ENCODE measurements around the gene IRF2.

Gene IRF2

DNA sequence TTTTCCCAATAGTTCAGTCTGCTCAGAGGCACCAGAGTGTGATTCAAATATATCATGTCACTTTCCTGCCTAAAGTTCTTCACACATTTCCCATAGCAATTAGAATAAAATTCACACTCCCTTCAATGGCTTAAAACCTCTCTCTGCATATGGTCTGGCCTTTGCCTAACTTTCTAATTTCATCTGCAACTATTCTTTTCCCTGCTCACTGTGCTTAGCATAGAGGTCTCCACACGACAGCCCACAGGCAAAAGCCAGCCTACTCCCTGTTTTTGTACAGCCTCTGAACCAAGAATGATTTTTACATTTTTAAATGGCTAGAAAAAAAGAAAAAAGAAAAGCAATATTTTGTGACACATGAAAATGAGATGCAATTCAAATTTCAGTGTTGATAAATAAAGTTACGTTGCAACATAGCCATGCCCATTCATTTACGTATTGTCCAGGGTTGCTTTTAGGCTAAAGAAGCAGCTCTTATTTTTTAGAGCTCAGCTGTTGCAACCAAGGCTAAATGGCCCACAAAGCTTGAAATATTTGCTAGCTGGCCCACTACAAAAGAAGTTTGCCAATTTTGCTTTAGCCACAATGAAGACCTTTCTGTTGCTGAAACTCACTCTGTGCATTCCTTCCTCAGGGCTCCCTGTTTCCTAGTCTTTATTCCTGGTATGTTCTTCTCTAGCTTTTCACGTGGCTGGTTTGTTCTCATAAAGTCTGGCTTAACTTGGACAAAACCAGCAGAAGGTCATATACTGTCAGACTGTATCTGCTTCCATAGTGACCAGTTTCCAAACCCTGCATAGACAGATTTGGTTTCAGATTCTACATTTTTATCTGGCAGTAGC, 26.6 kb upstream of the IRF2 start:
- no peaks in the 10 kb centered on the region for H3K9me3 ChIP-seq (ENCODE audit: control insufficient read depth in 2 of 2, low read length in 2 of 2)
- no peaks in the 10 kb centered on the region for H3K36me3 ChIP-seq (ENCODE audit: control insufficient read depth in 2 of 2, insufficient read depth in 2 of 2, low read length in 2 of 2)
- H3K4me3 ChIP-seq (ENCODE audit: low read length in 2 of 2) = no peak overlapping the region
- no peak overlapping the region for H3K9ac ChIP-seq (ENCODE audit: low read depth in 1 of 2, low read length in 2 of 2)
- H3K27me3 ChIP-seq (ENCODE audit: control insufficient read depth in 2 of 2, insufficient read depth in 2 of 2, low read length in 2 of 2) = no peaks in the 10 kb centered on the region
- H3K4me1 ChIP-seq (ENCODE audit: control insufficient read depth in 2 of 2, insufficient read depth in 2 of 2, low read length in 2 of 2) = no peaks in the 10 kb centered on the region
- no peak overlapping the region for H3K27ac ChIP-seq (ENCODE audit: low read depth in 2 of 2, low read length in 2 of 2)

- H3K4me3 ChIP-seq (ENCODE audit: low read length in 2 of 2) = no peak overlapping the region
- H3K4me1 ChIP-seq (ENCODE audit: control insufficient read depth in 2 of 2, insufficient read depth in 2 of 2, low read length in 2 of 2) = no peaks in the 10 kb centered on the region
- no peaks in the 10 kb centered on the region for H3K36me3 ChIP-seq (ENCODE audit: control insufficient read depth in 2 of 2, insufficient read depth in 2 of 2, low read length in 2 of 2)
- H3K9me3 ChIP-seq (ENCODE audit: control insufficient read depth in 2 of 2, low read length in 2 of 2) = no peaks in the 10 kb centered on the region
- no peak overlapping the region for H3K27ac ChIP-seq (ENCODE audit: low read depth in 2 of 2, low read length in 2 of 2)
- H3K9ac ChIP-seq (ENCODE audit: low read depth in 1 of 2, low read length in 2 of 2) = no peak overlapping the region
- no peaks in the 10 kb centered on the region for H3K27me3 ChIP-seq (ENCODE audit: control insufficient read depth in 2 of 2, insufficient read depth in 2 of 2, low read length in 2 of 2)
Observed at GRCh38 chr4:184499996-184500395, 25.6 kb upstream of the IRF2 start.

DNA sequence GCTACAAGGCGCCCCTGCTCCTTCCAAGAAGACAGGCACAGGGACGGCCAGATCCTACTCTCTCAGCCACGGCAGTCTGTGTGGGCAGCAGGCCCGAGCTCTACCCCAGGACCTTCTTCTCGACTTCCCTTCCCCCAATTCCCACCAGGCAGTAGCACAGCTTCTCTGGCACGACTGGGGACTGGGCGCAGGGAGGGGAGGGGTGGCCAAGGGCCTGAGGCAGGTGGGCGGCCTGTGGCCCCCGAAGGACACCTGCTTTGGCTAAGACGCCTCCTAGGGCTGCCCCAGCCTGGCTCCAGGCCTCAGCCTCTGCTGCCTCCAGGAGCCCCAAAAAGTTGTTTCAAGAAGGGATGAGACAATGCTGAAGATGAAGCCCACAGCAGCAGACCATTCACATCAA, 24.2 kb upstream of the IRF2 start:
- Histone ChIP-seq H3K27ac (ENCODE audit: low read depth in 2 of 2, low read length in 2 of 2) (no peak overlapping the region), H3K36me3 (ENCODE audit: control insufficient read depth in 2 of 2, insufficient read depth in 2 of 2, low read length in 2 of 2) (no peaks in the 10 kb centered on the region), H3K27me3 (ENCODE audit: control insufficient read depth in 2 of 2, insufficient read depth in 2 of 2, low read length in 2 of 2) (no peaks in the 10 kb centered on the region), H3K9me3 (ENCODE audit: control insufficient read depth in 2 of 2, low read length in 2 of 2) (no peaks in the 10 kb centered on the region), H3K4me3 (ENCODE audit: low read length in 2 of 2) (no peak overlapping the region), H3K4me1 (ENCODE audit: control insufficient read depth in 2 of 2, insufficient read depth in 2 of 2, low read length in 2 of 2) (no peaks in the 10 kb centered on the region), H3K9ac (ENCODE audit: low read depth in 1 of 2, low read length in 2 of 2) (no peak overlapping the region)

DNA sequence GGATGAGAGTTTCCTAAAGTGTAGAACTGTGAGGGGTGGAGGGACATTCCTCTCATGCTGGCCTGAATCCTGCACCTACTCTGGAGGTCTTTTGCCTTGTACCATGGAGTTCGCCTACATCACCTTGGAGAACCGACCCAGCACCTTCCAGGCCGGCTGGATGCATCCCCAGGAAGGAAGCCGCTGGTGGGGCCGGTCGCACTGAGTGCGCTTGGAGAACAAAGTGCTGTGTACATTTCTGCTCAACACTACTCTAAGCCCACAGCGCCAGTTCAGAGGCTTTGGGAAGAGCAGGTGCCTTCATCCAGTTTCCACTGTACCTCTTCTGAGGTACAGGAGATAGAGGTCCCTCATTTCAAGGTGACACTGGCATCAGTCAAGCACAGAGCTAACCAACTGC, 15.4 kb upstream of the IRF2 start:
- H3K27me3 ChIP-seq (ENCODE audit: control insufficient read depth in 2 of 2, insufficient read depth in 2 of 2, low read length in 2 of 2) = no peaks in the 10 kb centered on the region
- no peak overlapping the region for H3K4me3 ChIP-seq (ENCODE audit: low read length in 2 of 2)
- H3K9me3 ChIP-seq (ENCODE audit: control insufficient read depth in 2 of 2, low read length in 2 of 2) = no peaks in the 10 kb centered on the region
- no peaks in the 10 kb centered on the region for H3K4me1 ChIP-seq (ENCODE audit: control insufficient read depth in 2 of 2, insufficient read depth in 2 of 2, low read length in 2 of 2)
- no peak overlapping the region for H3K27ac ChIP-seq (ENCODE audit: low read depth in 2 of 2, low read length in 2 of 2)
- H3K36me3 ChIP-seq (ENCODE audit: control insufficient read depth in 2 of 2, insufficient read depth in 2 of 2, low read length in 2 of 2) = no peaks in the 10 kb centered on the region
- H3K9ac ChIP-seq (ENCODE audit: low read depth in 1 of 2, low read length in 2 of 2) = no peak overlapping the region

- Histone ChIP-seq H3K9me3 (ENCODE audit: control insufficient read depth in 2 of 2, low read length in 2 of 2) (no peaks in the 10 kb centered on the region), H3K27ac (ENCODE audit: low read depth in 2 of 2, low read length in 2 of 2) (no peak overlapping the region), H3K4me1 (ENCODE audit: control insufficient read depth in 2 of 2, insufficient read depth in 2 of 2, low read length in 2 of 2) (no peaks in the 10 kb centered on the region), H3K9ac (ENCODE audit: low read depth in 1 of 2, low read length in 2 of 2) (no peak overlapping the region), H3K4me3 (ENCODE audit: low read length in 2 of 2) (no peak overlapping the region), H3K27me3 (ENCODE audit: control insufficient read depth in 2 of 2, insufficient read depth in 2 of 2, low read length in 2 of 2) (no peaks in the 10 kb centered on the region), H3K36me3 (ENCODE audit: control insufficient read depth in 2 of 2, insufficient read depth in 2 of 2, low read length in 2 of 2) (no peaks in the 10 kb centered on the region)
Observed at GRCh38 chr4:184487503-184487902, 13.2 kb upstream of the IRF2 start.

DNA sequence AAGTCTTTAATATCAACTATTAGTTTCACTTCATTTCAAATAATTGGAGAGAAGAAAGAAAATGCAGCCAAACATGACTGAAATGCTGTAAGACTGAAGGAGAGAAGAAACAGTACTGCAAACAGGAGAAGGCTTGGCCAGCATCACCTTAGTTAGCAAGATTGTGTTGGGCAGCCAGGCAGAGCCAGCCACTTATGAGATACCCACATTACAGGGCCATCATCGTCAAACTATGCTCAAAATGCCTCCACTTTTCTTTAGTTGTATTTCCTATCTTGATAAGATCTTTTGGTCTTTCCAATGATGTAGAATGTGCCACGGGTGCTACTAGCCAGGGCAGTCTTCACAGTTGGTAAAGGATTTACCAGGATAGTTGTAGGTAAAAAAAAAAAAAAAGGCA, 10.9 kb upstream of the IRF2 start:
- Histone ChIP-seq H3K27me3 (ENCODE audit: control insufficient read depth in 2 of 2, insufficient read depth in 2 of 2, low read length in 2 of 2) (no peaks in the 10 kb centered on the region), H3K4me3 (ENCODE audit: low read length in 2 of 2) (no peak overlapping the region), H3K27ac (ENCODE audit: low read depth in 2 of 2, low read length in 2 of 2) (no peak overlapping the region), H3K36me3 (ENCODE audit: control insufficient read depth in 2 of 2, insufficient read depth in 2 of 2, low read length in 2 of 2) (no peaks in the 10 kb centered on the region), H3K9me3 (ENCODE audit: control insufficient read depth in 2 of 2, low read length in 2 of 2) (no peaks in the 10 kb centered on the region), H3K9ac (ENCODE audit: low read depth in 1 of 2, low read length in 2 of 2) (no peak overlapping the region), H3K4me1 (ENCODE audit: control insufficient read depth in 2 of 2, insufficient read depth in 2 of 2, low read length in 2 of 2) (no peaks in the 10 kb centered on the region)

- H3K9ac ChIP-seq (ENCODE audit: low read depth in 1 of 2, low read length in 2 of 2) = no peak overlapping the region
- no peak overlapping the region for H3K27ac ChIP-seq (ENCODE audit: low read depth in 2 of 2, low read length in 2 of 2)
- no peaks in the 10 kb centered on the region for H3K36me3 ChIP-seq (ENCODE audit: control insufficient read depth in 2 of 2, insufficient read depth in 2 of 2, low read length in 2 of 2)
- H3K4me1 ChIP-seq (ENCODE audit: control insufficient read depth in 2 of 2, insufficient read depth in 2 of 2, low read length in 2 of 2) = peaks cover 2 to 10% of the 10 kb centered on the region in 2 donors
- H3K27me3 ChIP-seq (ENCODE audit: control insufficient read depth in 2 of 2, insufficient read depth in 2 of 2, low read length in 2 of 2) = no peaks in the 10 kb centered on the region
- H3K9me3 ChIP-seq (ENCODE audit: control insufficient read depth in 2 of 2, low read length in 2 of 2) = no peaks in the 10 kb centered on the region
- H3K4me3 ChIP-seq (ENCODE audit: low read length in 2 of 2) = no peak overlapping the region
Observed at GRCh38 chr4:184481544-184481943, 7.2 kb upstream of the IRF2 start.

DNA sequence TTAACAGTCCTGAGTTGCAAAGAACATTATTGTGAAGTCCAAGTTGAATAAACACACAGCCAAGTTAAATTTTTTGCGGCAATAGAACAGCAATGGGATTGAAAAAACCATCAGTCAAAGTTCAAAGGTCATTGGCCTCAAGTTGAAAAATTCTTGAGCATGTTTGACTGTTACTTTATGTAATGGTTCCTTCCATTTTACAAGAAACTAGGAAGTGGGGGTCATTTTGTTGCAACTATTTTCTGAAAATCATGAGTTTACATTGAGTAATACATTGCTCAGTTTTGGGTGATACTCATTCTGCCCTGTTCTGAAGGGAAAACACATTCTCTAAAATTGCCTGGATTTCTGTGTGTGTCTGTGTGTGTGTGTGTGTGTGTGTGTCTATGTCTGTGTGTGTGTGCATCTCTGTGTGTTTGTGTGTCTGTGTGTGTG, 5.2 kb upstream of the IRF2 start:
- Histone ChIP-seq H3K9me3 (ENCODE audit: control insufficient read depth in 2 of 2, low read length in 2 of 2) (no peaks in the 10 kb centered on the region), H3K27ac (ENCODE audit: low read depth in 2 of 2, low read length in 2 of 2) (no peak overlapping the region), H3K27me3 (ENCODE audit: control insufficient read depth in 2 of 2, insufficient read depth in 2 of 2, low read length in 2 of 2) (no peaks in the 10 kb centered on the region), H3K9ac (ENCODE audit: low read depth in 1 of 2, low read length in 2 of 2) (no peak overlapping the region), H3K4me1 (ENCODE audit: control insufficient read depth in 2 of 2, insufficient read depth in 2 of 2, low read length in 2 of 2) (peaks cover 10 to 23% of the 10 kb centered on the region in 2 donors), H3K4me3 (ENCODE audit: low read length in 2 of 2) (no peak overlapping the region), H3K36me3 (ENCODE audit: control insufficient read depth in 2 of 2, insufficient read depth in 2 of 2, low read length in 2 of 2) (no peaks in the 10 kb centered on the region)

- Histone ChIP-seq H3K9ac (ENCODE audit: low read depth in 1 of 2, low read length in 2 of 2) (no peak overlapping the region), H3K27ac (ENCODE audit: low read depth in 2 of 2, low read length in 2 of 2) (no peak overlapping the region), H3K4me3 (ENCODE audit: low read length in 2 of 2) (no peak overlapping the region), H3K27me3 (ENCODE audit: control insufficient read depth in 2 of 2, insufficient read depth in 2 of 2, low read length in 2 of 2) (no peaks in the 10 kb centered on the region), H3K4me1 (ENCODE audit: control insufficient read depth in 2 of 2, insufficient read depth in 2 of 2, low read length in 2 of 2) (peaks cover 11 to 23% of the 10 kb centered on the region in 2 donors), H3K36me3 (ENCODE audit: control insufficient read depth in 2 of 2, insufficient read depth in 2 of 2, low read length in 2 of 2) (no peaks in the 10 kb centered on the region), H3K9me3 (ENCODE audit: control insufficient read depth in 2 of 2, low read length in 2 of 2) (no peaks in the 10 kb centered on the region)
Observed at GRCh38 chr4:184477201-184477999, 3.0 kb upstream of the IRF2 start.

DNA sequence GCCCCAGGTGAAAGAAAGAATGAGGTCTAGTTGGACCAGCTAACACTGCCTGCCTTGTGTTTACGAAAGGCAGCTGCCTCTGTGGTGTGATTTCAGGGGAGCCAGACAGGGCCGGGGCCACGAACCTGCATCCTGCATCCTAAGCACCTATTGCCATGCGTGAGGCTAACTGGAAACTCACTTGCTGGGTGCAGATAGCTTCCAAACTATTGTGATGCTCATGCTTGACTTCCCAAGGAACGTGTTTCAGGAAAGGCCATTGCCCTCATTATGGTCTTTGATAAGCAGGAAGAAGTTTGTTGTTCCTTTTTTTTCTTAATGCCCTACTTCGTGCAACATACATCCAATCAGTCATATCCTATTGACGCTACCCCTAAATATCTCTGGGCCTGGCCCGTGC, 2.3 kb upstream of the IRF2 start:
- peaks cover 18 to 29% of the 10 kb centered on the region in 2 donors for H3K4me1 ChIP-seq (ENCODE audit: control insufficient read depth in 2 of 2, insufficient read depth in 2 of 2, low read length in 2 of 2)
- no peak overlapping the region for H3K27ac ChIP-seq (ENCODE audit: low read depth in 2 of 2, low read length in 2 of 2)
- H3K36me3 ChIP-seq (ENCODE audit: control insufficient read depth in 2 of 2, insufficient read depth in 2 of 2, low read length in 2 of 2) = no peaks in the 10 kb centered on the region
- no peaks in the 10 kb centered on the region for H3K9me3 ChIP-seq (ENCODE audit: control insufficient read depth in 2 of 2, low read length in 2 of 2)
- H3K4me3 ChIP-seq (ENCODE audit: low read length in 2 of 2) = peak overlapping the region; percentile 9 to 35
- peak overlapping the region in 1 of 2 donors; percentile 34 for H3K9ac ChIP-seq (ENCODE audit: low read depth in 1 of 2, low read length in 2 of 2)
- no peaks in the 10 kb centered on the region for H3K27me3 ChIP-seq (ENCODE audit: control insufficient read depth in 2 of 2, insufficient read depth in 2 of 2, low read length in 2 of 2)

Data from mucosa of rectum (tissue), 2 donors.